IgD-negative memory B cell (primary cell): ENCODE results near the gene MSH6. TPM values are rescaled to one million over a fixed set of nuclear protein-coding genes. Genes with fewer than 3 reads are reported as not detected.

Experiments
- H3K27ac Mint-ChIP-seq, 3 donors: one replicate each; pipeline ENCODE4 v1.8.0; 2020 to 2022; ENCODE audit warnings: mild to moderate bottlenecking in 3 of 3, mixed read lengths in 3 of 3, moderate library complexity in 1 of 3
- H3K27me3 Mint-ChIP-seq: one replicate; pipeline ENCODE4 v1.8.0; 2021; ENCODE audit warnings: mixed read lengths
- H3K36me3 Mint-ChIP-seq: one replicate; pipeline ENCODE4 v1.8.0; 2020; ENCODE audit warnings: mild to moderate bottlenecking, mixed read lengths
- H3K4me1 Mint-ChIP-seq, 3 donors: one replicate each; pipeline ENCODE4 v1.8.0; 2020 to 2022; ENCODE audit warnings: mixed read lengths in 3 of 3, mild to moderate bottlenecking in 1 of 3
- H3K4me3 Mint-ChIP-seq, 4 donors: one replicate each; pipeline ENCODE4 v1.8.0; 2020 to 2022; ENCODE audit warnings: mild to moderate bottlenecking in 4 of 4, mixed read lengths in 4 of 4, moderate library complexity in 3 of 4
- H3K9me3 Mint-ChIP-seq, 3 donors: one replicate each; pipeline ENCODE4 v1.8.0; 2020 to 2021; ENCODE audit warnings: mixed read lengths in 3 of 3, mild to moderate bottlenecking in 1 of 3
- polyA plus RNA-seq: library from polyadenylated mRNA; unstranded; fragments of 300-500 nt; fragmentation: Illumina TruSeq; gene quantifications from one replicate; pipeline ENCODE4 v1.2.3, GENCODE V29; 2021

The MSH6 gene, protein sequence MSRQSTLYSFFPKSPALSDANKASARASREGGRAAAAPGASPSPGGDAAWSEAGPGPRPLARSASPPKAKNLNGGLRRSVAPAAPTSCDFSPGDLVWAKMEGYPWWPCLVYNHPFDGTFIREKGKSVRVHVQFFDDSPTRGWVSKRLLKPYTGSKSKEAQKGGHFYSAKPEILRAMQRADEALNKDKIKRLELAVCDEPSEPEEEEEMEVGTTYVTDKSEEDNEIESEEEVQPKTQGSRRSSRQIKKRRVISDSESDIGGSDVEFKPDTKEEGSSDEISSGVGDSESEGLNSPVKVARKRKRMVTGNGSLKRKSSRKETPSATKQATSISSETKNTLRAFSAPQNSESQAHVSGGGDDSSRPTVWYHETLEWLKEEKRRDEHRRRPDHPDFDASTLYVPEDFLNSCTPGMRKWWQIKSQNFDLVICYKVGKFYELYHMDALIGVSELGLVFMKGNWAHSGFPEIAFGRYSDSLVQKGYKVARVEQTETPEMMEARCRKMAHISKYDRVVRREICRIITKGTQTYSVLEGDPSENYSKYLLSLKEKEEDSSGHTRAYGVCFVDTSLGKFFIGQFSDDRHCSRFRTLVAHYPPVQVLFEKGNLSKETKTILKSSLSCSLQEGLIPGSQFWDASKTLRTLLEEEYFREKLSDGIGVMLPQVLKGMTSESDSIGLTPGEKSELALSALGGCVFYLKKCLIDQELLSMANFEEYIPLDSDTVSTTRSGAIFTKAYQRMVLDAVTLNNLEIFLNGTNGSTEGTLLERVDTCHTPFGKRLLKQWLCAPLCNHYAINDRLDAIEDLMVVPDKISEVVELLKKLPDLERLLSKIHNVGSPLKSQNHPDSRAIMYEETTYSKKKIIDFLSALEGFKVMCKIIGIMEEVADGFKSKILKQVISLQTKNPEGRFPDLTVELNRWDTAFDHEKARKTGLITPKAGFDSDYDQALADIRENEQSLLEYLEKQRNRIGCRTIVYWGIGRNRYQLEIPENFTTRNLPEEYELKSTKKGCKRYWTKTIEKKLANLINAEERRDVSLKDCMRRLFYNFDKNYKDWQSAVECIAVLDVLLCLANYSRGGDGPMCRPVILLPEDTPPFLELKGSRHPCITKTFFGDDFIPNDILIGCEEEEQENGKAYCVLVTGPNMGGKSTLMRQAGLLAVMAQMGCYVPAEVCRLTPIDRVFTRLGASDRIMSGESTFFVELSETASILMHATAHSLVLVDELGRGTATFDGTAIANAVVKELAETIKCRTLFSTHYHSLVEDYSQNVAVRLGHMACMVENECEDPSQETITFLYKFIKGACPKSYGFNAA (N-terminal part only)
- 22.7 TPM for polyA plus RNA-seq

DNA sequence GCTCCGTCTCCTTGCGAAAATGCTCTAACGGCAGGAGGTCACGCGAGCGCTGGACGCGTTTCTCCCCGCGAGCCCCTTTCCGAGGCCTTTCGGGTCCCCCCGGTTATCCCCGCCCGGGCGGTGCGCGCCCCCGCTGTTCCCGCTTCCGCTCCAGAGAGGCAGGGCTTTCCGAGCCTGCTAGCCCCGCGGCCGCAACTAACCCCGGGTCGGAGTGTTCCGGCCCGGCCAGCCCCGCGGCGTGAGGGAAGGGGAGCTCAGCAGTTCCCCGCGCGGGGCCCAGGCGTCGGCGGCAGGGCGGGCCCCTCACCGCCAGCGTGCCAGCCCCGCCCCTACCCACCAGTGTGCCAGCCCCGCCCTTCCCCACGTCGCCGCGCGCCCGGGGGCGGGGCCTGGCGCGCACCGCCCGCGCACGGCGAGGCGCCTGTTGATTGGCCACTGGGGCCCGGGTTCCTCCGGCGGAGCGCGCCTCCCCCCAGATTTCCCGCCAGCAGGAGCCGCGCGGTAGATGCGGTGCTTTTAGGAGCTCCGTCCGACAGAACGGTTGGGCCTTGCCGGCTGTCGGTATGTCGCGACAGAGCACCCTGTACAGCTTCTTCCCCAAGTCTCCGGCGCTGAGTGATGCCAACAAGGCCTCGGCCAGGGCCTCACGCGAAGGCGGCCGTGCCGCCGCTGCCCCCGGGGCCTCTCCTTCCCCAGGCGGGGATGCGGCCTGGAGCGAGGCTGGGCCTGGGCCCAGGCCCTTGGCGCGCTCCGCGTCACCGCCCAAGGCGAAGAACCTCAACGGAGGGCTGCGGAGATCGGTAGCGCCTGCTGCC is at the start of gene MSH6:
Gene MSH6 (plus strand): TSS at position 475 of the 815 bp plus-strand sequence. CDS start 89 bp downstream, at position 564.
- Mint-ChIP-seq H3K36me3 (no peaks in the 10 kb centered on the region), H3K4me1 (peaks cover 8 to 17% (median 16%) of the 10 kb centered on the region in 3 donors), H3K27ac (peak within 1 kb of the TSS; percentile 77 to 94 (median 83))

GRCh38 chr2:47735136-47735869 is 47.6 kb upstream of the MSH6 start:
- Mint-ChIP-seq H3K27me3 (no peaks in the 10 kb centered on the region), H3K9me3 (no peaks in the 10 kb centered on the region), H3K27ac (peak overlapping the region; percentile 10 to 82 (median 37)), H3K4me3 (peak overlapping the region in 1 of 4 donors; percentile 41), H3K4me1 (peaks cover 9 to 27% (median 13%) of the 10 kb centered on the region in 3 donors), H3K36me3 (no peaks in the 10 kb centered on the region)

More for the DNA sequence above, at the start of gene MSH6:
- H3K27me3 Mint-ChIP-seq: no peaks in the 10 kb centered on the region
- no peaks in the 10 kb centered on the region for H3K9me3 Mint-ChIP-seq
- peak within 1 kb of the TSS; percentile 87 to 97 (median 94) for H3K4me3 Mint-ChIP-seq

GRCh38 chr2:47735912-47736311 is 47.0 kb upstream of the MSH6 start:
- Mint-ChIP-seq H3K36me3 (no peaks in the 10 kb centered on the region), H3K4me1 (peaks cover 9 to 27% (median 13%) of the 10 kb centered on the region in 3 donors), H3K27me3 (no peaks in the 10 kb centered on the region), H3K9me3 (no peaks in the 10 kb centered on the region), H3K27ac (peak overlapping the region; percentile 10 to 82 (median 37)), H3K4me3 (peak overlapping the region in 2 of 4 donors; percentile 13 to 78)

GRCh38 chr2:47737191-47737975 is 45.6 kb upstream of the MSH6 start:
- H3K36me3 Mint-ChIP-seq: peaks cover 3% of the 10 kb centered on the region
- H3K9me3 Mint-ChIP-seq: no peaks in the 10 kb centered on the region
- peaks cover 9 to 28% (median 16%) of the 10 kb centered on the region in 3 donors for H3K4me1 Mint-ChIP-seq

GRCh38 chr2:47738331-47738730 is 44.6 kb upstream of the MSH6 start:
- Mint-ChIP-seq H3K27ac (no peak overlapping the region), H3K4me1 (peaks cover 9 to 24% (median 17%) of the 10 kb centered on the region in 3 donors), H3K36me3 (peaks cover 4% of the 10 kb centered on the region), H3K4me3 (no peak overlapping the region), H3K27me3 (no peaks in the 10 kb centered on the region), H3K9me3 (no peaks in the 10 kb centered on the region)

More at GRCh38 chr2:47737191-47737975, 45.6 kb upstream of the MSH6 start:
- Mint-ChIP-seq H3K27ac (peak overlapping the region in 1 of 3 donors; percentile 46), H3K27me3 (no peaks in the 10 kb centered on the region), H3K4me3 (no peak overlapping the region)

DNA sequence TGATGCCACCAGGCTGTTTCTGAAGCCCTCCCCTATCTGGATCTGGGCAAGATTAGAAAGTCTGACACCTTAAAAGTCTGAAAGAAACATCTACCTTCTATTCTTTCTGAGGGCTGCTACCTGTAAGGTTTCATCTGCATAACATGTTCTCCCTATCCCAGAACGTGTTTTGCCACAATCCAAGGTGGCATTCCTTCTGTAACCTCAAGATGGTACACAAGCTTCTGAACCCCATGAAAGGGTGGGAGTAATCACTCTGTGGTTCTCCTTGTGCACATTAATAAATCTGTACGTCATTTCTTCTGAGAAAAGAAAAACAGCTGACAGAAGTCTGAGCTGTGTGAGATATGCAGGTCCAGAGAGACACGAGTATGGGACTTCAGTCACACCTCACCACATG is 41.8 kb upstream of the MSH6 start:
- Mint-ChIP-seq H3K27ac (no peak overlapping the region), H3K4me1 (peaks cover 4 to 10% (median 8%) of the 10 kb centered on the region in 3 donors), H3K36me3 (peaks cover 8% of the 10 kb centered on the region), H3K27me3 (no peaks in the 10 kb centered on the region), H3K9me3 (no peaks in the 10 kb centered on the region), H3K4me3 (no peak overlapping the region)

- Mint-ChIP-seq H3K27ac (peak overlapping the region in 1 of 3 donors; percentile 19), H3K4me1 (peaks cover 4 to 10% (median 7%) of the 10 kb centered on the region in 3 donors), H3K9me3 (peaks cover 0 to 3% (median under 1%) of the 10 kb centered on the region in 3 donors), H3K36me3 (peaks cover 8% of the 10 kb centered on the region), H3K27me3 (no peaks in the 10 kb centered on the region), H3K4me3 (no peak overlapping the region)
These were observed 41.3 kb upstream of the MSH6 start for GRCh38 chr2:47741637-47742036.

DNA sequence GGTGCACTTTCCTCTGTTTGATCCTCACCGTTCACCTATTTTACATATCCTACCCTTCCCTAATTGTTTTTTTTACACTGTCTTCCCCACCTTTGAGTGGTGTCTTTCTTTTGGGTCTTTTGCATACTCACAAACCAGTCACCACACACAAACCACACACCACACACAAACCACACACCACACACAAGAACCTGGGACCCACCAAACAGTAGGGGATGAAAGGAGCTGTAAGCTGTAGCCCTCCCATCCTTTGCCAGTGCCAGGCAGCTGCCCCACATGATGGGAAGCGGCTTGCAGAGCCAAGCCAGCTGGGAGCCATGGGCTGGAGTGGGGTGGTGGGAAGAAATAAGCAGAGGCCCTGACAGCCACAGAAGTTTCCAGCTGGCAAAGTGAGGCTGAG is 38.9 kb upstream of the MSH6 start:
- H3K27me3 Mint-ChIP-seq: no peaks in the 10 kb centered on the region
- H3K4me1 Mint-ChIP-seq: peaks cover 4 to 7% (median 5%) of the 10 kb centered on the region in 3 donors
- no peak overlapping the region for H3K27ac Mint-ChIP-seq
- no peak overlapping the region for H3K4me3 Mint-ChIP-seq
- H3K36me3 Mint-ChIP-seq: peaks cover 8% of the 10 kb centered on the region
- H3K9me3 Mint-ChIP-seq: peaks cover 0 to 9% (median 3%) of the 10 kb centered on the region in 3 donors

GRCh38 chr2:47747878-47748277 is 35.1 kb upstream of the MSH6 start:
- Mint-ChIP-seq H3K9me3 (peaks cover 0 to 9% (median 3%) of the 10 kb centered on the region in 3 donors), H3K27me3 (no peaks in the 10 kb centered on the region), H3K4me3 (no peak overlapping the region), H3K36me3 (peaks cover 3% of the 10 kb centered on the region), H3K4me1 (peaks cover 12 to 16% (median 16%) of the 10 kb centered on the region in 3 donors), H3K27ac (no peak overlapping the region)

DNA sequence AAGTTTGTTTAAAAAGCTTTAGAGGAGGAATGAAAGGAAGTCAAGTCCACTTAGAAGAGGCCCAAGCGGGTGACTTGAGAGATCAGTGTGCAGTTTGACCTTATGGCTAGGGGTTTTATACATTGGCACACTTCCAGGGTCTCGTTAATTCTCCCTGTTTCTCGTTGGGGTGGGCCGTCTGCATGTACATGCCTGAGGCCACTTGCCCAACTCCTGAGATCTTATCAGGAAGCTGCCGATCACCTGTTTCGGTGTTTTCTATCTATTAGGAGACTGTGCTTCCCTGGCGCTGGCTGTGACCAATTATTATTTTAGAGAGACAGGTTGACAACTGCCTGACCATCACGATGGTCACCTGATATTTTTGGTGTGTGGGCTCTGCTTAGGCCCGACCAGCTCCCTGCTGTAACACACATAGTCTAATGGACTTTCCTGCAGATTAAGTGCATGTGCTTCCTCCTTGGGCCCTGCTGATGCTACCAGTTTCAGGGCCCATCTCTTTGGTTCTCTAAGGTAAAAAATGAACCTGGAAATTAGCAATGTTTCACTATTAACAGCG is 31.0 kb upstream of the MSH6 start:
- no peaks in the 10 kb centered on the region for H3K36me3 Mint-ChIP-seq
- no peaks in the 10 kb centered on the region for H3K27me3 Mint-ChIP-seq
- H3K9me3 Mint-ChIP-seq: peaks cover 0 to 3% (median under 1%) of the 10 kb centered on the region in 3 donors
- H3K4me3 Mint-ChIP-seq: peak overlapping the region; percentile 10 to 89 (median 52)
- H3K27ac Mint-ChIP-seq: peak overlapping the region; percentile 69 to 99 (median 96)
- peaks cover 27 to 31% (median 27%) of the 10 kb centered on the region in 3 donors for H3K4me1 Mint-ChIP-seq

DNA sequence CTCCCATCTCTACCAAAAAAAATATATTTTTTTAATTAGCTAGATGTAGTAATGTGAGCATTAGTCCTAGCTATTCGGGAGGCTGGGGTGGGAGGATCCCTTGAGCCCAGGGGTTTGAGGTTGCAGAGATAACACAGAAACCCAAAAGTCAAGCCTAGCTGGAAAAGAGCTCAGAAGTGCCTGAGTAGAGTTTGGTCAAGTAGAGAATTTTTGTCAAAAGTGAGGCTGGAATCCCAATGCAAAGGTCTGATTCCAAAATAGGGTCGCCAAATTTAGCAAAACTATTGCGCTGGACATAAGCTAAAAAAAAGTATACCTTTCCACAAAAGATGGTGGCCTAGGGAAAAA is 15.5 kb upstream of the MSH6 start:
- H3K4me1 Mint-ChIP-seq: peaks cover 5 to 7% (median 5%) of the 10 kb centered on the region in 3 donors
- no peak overlapping the region for H3K27ac Mint-ChIP-seq
- no peak overlapping the region for H3K4me3 Mint-ChIP-seq
- peaks cover 2% of the 10 kb centered on the region for H3K36me3 Mint-ChIP-seq
- peaks cover 0 to 2% (median 0%) of the 10 kb centered on the region in 3 donors for H3K9me3 Mint-ChIP-seq
- H3K27me3 Mint-ChIP-seq: peaks cover 1% of the 10 kb centered on the region

DNA sequence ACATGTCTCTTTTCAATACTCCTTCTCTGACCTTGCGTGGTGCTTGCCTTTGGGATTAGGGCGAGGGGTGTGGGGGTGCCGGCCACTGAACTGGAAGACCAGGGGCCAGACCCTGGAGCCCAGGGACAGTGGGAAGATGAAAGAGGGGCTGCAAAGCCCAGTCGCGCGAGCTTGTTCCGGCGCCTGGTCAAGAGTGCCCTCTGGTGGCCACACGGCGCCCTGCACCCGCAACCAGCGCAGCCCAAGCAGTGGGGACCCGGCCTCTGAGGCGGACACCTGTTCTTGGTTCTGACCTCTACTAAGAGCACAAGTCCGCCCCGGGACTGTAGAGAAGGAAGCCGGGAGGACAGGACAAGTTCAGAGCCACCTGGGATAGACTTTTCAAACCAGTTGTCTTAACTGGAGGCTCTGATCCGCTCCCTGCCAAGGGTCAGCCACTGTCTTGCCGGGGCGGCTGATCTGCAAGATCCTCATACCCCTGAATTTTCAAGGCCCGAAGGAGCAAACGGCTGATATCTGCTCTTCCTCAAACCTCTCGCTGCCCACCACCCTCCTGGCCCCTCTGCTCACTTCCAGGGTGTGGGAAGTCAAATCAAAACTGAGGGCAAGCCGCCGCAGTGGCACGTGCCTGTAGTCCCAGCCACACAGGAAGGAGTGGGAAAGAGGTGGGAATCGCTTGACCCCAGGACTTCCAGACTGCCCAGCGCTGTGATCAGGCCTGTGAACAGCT is 14.9 kb upstream of the MSH6 start:
- H3K27me3 Mint-ChIP-seq: peaks cover 3% of the 10 kb centered on the region
- no peak overlapping the region for H3K27ac Mint-ChIP-seq
- peaks cover 2% of the 10 kb centered on the region for H3K36me3 Mint-ChIP-seq
- H3K9me3 Mint-ChIP-seq: peaks cover 0 to 2% (median 0%) of the 10 kb centered on the region in 3 donors
- peak overlapping the region in 2 of 4 donors; percentile 14 to 76 for H3K4me3 Mint-ChIP-seq
- H3K4me1 Mint-ChIP-seq: peaks cover 2 to 7% (median 4%) of the 10 kb centered on the region in 3 donors
